Measurements from ENCODE around the gene PKIG. TPM values are rescaled to one million over a fixed set of nuclear protein-coding genes. Genes with fewer than 3 reads are reported as not detected.
A peak's percentile ranks its signal among the peaks of the same experiment; 100 is the strongest.
"Not testable (repeated sequence)": the region's sequence is repeated elsewhere in the genome, so short reads cannot be mapped to it uniquely, and the experiment has no call there.

PKIG gene
- polyA plus RNA-seq (ENCODE audit: insufficient read length), result 48.1 TPM

DNA sequence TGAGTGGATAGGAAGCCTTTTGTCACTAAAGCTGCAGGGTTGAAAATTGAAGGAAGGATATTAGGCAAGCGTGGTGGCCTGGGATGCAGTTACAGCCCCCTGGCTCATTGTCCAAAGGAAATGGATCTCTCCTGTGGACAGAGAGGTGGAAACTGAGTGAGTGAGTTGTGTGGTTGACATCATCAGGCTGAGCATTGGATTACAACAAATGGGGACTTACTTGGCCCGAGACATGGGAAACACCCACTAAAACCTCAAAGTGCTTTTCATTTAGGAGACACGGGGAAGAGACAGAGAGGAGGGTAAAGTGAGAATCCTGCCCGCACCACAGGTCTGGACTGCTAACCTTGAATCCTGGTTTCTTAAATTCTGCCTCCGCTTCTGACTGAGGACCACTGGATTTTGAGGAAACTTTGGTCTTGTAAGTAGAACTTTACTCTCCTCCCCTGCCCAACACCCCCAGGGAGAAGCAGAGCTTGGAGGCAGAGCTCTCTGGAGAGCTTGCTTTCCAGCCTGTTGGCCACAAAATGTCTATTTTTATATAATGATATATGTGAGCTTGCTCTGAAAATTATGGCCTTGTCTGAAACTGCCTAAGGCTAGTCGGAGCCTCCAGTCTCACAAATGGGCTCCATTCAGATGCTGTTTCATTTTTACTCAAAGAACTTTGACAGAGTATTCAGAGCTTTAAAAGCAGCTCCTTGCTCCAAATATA, at the start of gene PKIG:
PKIG (plus strand) TSS at position 269 of the 715 bp plus-strand sequence. CDS start 31,978 bp downstream, outside the sequence.
- peak; percentile 69 for DNase-seq (ENCODE audit: low read depth)

- no peak for DNase-seq (ENCODE audit: low read depth)
Measured at GRCh38 chr20:44532981-44533331, 49.4 kb upstream of the PKIG start.

- no peak for DNase-seq (ENCODE audit: low read depth)
Measured at GRCh38 chr20:44533928-44534327, 48.5 kb upstream of the PKIG start.

- DNase-seq (ENCODE audit: low read depth), result no peak
Measured at GRCh38 chr20:44536175-44536574, 46.2 kb upstream of the PKIG start.

DNA sequence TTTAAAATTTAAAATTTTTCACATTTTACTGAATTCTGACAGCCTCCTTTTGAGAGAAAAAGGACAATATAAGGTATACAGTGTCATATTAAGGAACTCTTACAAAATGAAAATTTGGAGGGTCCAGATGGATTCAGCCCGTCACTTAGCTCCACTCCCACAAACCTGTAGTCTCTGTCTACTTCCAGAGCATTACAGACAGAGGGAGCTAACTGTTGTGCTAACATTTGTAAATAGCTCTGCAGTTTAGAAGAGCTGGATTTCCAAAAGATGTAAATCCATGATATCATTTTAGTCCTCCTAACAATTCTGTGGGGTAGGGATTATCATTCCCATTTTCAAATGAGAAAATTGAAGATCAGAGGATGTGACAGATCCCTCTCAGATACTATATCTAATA, 44.4 kb upstream of the PKIG start:
- no peak for DNase-seq (ENCODE audit: low read depth)

GRCh38 chr20:44540834-44541233, 41.5 kb upstream of the PKIG start:
- DNase-seq (ENCODE audit: low read depth), result no peak

DNA sequence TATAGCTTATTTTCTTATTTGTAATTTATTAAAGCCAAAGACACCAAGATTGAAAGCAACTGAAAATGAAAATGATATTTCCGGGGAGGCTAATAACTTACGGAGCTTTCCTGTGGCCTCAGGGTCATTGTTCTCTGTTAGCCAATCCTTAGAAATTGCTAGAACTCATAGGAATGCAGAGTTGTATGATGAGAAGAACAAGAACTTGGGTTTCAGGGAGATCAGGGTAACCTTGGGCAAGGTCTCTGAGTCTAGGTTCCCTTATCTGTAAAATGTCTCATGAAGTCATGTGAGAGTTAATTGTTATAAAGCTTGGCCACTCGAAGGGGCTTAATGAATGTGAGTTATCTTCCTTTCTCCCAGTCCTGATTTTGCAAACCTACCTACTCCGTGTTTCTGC, 40.4 kb upstream of the PKIG start:
- DNase-seq (ENCODE audit: low read depth), result no peak

GRCh38 chr20:44542890-44543289, 39.5 kb upstream of the PKIG start:
- DNase-seq (ENCODE audit: low read depth), result no peak

DNA sequence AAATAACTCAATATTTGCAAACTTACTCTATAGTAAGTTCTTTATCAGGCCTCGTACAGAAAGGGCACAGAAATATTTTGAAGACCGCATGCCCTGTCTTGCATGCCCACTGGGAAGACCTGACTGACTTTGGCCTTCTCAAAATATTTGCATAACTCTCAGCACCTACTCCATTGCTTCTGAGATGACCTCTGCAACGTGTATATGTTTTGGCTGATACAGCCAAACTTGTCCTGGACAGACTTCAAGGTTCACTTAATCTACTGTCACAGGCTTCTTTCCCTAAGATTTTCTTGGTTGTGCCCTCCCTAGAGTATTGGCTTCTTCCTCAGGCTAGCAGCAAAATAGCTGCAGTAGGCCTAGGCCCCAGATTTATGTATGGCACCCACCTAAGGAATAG, 39.0 kb upstream of the PKIG start:
- DNase-seq (ENCODE audit: low read depth), result no peak

GRCh38 chr20:44544263-44544662, 38.1 kb upstream of the PKIG start:
- no peak for DNase-seq (ENCODE audit: low read depth)

DNA sequence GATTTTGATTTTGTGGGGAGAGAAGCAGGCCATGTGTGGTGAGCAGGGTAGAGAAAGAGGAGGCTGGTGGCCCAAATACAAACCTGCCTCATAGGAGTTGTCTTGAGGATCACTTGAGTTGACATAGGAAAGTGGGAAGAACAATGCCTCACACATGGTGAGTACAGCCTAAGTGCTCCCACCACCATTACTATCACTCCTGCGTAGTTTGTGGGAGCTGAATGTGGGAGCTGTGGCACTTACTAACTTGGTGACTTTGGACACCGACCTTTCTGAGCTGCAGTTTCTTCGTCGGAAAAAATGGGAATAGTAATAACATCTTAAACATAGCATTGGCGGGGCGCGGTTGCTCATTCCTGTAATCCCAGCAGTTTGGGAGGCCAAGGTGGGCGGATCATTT, 35.0 kb upstream of the PKIG start:
- no peak for DNase-seq (ENCODE audit: low read depth)

- no peak for DNase-seq (ENCODE audit: low read depth)
Measured at GRCh38 chr20:44549123-44549522, 33.3 kb upstream of the PKIG start.

DNA sequence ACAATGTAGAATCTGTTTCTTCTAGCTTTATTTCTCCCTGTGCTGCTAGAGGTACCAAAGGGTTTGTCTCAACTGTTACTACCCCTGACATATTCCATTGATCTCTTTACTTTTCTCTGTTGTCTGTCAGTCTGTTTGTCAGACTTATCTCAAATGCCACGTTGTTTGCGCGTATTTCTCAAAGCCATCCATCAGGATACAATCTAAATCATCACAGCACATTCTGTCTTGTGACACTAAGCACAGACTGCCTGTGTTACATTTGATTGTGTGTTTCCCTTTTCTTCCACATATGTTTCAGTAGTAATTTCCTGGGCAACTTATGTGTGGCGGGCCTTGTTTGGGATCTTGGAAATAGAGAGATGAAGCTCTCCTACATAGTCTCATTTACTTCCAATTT, 30.3 kb upstream of the PKIG start:
- no peak for DNase-seq (ENCODE audit: low read depth)

- DNase-seq (ENCODE audit: low read depth), result no peak
Measured at GRCh38 chr20:44552568-44552949, 29.8 kb upstream of the PKIG start.

DNA sequence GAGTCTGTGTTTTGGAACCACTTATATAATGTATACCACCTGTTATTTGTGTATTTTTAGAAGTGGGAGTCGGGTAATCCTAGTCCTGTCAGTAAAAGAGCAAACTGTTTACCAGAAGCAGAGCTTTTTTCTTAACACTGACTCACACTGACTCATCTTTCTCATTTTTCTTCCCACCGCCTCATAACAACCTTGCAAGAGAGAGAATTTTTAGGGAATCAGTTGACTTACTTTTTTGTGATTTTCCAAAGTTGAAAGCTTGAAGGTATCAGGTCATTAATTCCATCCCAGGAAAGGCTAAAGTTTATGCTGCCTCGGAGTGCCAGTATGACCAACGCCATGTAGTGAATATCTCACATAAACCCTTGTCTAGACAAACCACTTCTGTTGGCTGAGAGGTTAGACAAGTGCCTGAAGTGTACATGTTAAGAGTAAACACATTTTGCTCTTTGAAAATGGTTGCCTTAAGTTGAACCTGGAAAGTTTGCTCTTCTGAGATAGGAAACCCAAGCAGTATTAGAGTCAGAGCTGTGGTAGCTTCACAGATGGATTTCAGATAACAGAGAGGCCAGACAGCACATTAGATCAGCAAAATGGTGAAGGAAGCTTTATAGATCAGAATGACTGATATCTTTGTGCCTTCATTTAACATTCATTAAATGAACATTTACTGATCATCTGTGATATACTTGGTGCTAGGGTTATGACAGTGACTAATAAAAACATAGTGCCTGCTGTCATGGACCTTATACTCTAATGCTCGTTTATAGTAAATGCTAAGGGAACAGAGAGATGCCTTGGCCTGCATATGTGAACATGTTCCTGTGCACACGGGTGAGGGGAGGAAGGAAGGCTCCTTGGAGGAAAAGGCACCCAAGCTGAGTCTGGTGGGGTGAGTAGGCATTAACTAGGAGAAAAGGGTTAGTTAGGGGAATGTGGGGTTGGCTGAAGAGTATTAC, 29.1 kb upstream of the PKIG start:
- no peak for DNase-seq (ENCODE audit: low read depth)

DNA sequence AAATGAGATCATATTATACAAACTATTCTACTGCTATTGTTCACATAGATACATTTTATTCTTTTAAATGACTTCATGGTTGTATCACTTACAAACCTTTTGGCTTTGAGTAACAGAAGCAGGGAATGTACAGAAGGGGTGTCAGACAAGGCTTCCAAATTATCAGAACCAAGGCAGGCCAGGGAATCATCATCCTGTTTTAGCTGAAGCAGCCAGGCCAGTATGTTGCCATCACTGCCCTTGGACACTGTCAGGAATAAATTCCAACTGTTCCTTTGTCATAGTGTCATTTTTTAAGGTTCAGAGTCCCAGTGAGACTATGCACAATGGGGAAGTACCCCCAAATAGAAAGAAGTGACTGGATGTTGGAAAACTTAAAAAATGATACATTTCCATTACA, 23.1 kb upstream of the PKIG start:
- no peak for DNase-seq (ENCODE audit: low read depth)

GRCh38 chr20:44560229-44560628, 22.1 kb upstream of the PKIG start:
- no peak for DNase-seq (ENCODE audit: low read depth)

GRCh38 chr20:44560818-44561217, 21.6 kb upstream of the PKIG start:
- not testable (repeated sequence) for DNase-seq (ENCODE audit: low read depth)

GRCh38 chr20:44561876-44562275, 20.5 kb upstream of the PKIG start:
- no peak for DNase-seq (ENCODE audit: low read depth)

- DNase-seq (ENCODE audit: low read depth), result no peak
Measured at GRCh38 chr20:44566018-44566417, 16.4 kb upstream of the PKIG start.

DNA sequence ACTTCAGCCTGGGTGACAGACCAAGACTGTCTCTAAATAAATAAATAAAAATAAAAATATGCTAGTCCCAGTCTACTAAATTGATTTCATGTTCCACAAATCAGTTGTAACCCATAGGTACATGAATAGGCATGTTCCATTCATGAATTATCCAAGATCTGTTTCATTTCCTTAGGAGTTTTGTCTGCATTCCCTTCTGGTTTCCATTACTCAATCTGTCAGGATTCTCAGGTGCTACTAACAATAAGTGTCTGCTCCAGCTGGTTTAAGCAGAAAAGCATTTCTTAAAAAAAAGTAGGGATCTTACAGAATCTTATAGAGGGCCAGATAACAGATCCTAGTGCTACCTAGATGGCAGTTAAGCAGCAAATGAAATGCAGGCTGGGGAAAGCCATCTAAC, 15.6 kb upstream of the PKIG start:
- no peak for DNase-seq (ENCODE audit: low read depth)

DNA sequence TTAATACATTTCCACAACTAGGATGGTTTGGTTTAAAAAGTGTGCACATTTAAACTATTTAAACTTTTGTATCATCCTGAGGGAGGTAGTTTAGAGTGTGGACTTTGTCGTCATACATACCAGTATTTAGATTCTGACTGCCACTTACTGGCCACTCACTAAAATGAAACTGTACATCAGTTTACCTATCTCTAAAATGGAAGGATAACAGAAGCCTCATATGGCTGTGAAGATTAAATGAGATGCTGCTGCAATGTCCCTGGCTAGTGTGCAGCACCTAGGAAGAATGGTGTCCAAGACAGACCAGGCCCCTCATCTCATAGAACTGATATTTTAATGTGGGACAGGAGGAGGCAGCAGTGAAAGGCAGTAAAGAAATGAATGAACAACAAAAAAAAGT, 12.0 kb upstream of the PKIG start:
- DNase-seq (ENCODE audit: low read depth), result no peak

DNA sequence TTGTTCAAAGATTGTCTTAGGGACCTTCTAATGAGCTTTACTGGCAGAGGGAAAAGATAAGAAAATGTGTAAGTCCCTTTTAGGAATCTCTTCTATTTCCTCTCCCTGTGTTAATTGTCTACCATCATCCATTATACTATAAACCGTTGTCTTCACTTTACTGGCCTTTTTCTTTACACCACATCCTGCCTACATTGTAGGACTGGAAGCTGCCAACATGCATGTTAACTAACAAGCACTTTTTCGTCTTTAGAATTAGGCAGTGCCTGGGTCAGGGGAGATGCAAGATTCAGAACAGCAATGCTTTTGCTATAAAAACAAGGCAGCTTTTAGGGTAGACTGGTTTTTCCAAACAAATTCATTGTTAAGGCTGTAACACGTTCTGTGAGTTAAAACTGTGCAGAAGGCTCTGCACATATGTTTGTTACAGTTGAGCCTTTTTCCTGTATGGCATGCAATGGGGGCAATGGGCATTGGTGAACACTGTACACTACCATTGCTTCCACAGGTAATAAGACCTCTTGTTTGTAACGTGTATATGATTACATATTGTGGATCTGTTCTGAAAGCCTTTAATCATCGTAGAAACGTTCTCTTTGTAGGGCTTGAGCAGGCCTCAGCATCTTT, 10.9 kb upstream of the PKIG start:
- DNase-seq (ENCODE audit: low read depth), result no peak

Data from forelimb muscle (tissue), 1 donor.